ENCODE data around the gene TEDC2. TPM values are rescaled to one million over a fixed set of nuclear protein-coding genes. Genes with fewer than 3 reads are reported as not detected.

Gene TEDC2
- total and polyA plus RNA-seq, 9 of the 15 experiments (the other 6 are each of a cell fraction or from before 2014, with no cell fraction given) = 0.75 to 57.0 (median 17.6) TPM

- Histone ChIP-seq H3K4me2 (ENCODE audit: insufficient read depth, low read length) (no peak overlapping the region), H3K27me3 (ENCODE audit: control insufficient read depth in 2 of 2, insufficient read depth in 2 of 2, low read length in 2 of 2) (no peaks in the 10 kb centered on the region), H4K20me1 (replicated peaks; ENCODE audit: control insufficient read depth, insufficient read depth, low read length) (peaks cover 5% of the 10 kb centered on the region; the same call in 1 of the 2 replicates), H3K27ac (ENCODE audit: extremely low read depth, low read depth, low read length) (no peak overlapping the region), H3K9ac (ENCODE audit: insufficient read depth in 1 of 2, low read depth in 2 of 2, low read length in 2 of 2) (peak overlapping the region in 1 of 2 experiments; percentile 74; a peak in 1 of 4 replicates), H2AFZ (ENCODE audit: low read depth, low read length) (no peak overlapping the region), H3K4me1 (replicated peaks in 1 of 2; ENCODE audit: control insufficient read depth in 2 of 2, insufficient read depth in 2 of 2, low read length in 2 of 2) (peaks cover 13 to 51% of the 10 kb centered on the region in 2 experiments), H3K79me2 (ENCODE audit: control insufficient read depth, insufficient read depth, low read length) (peaks cover 49% of the 10 kb centered on the region), H3K9me3 (replicated peaks; ENCODE audit: control insufficient read depth, insufficient read depth, low read depth, low read length) (no peaks in the 10 kb centered on the region), H3K9me1 (ENCODE audit: control insufficient read depth, insufficient read depth, low read length) (no peaks in the 10 kb centered on the region), H3K4me3 (no peak overlapping the region), H3K36me3 (ENCODE audit: control insufficient read depth, insufficient read depth, low read length) (peaks cover 33% of the 10 kb centered on the region; the same call in 2 of the 3 replicates)
- FAIRE-seq (no peak), DNase-seq (ENCODE audit: extremely low read depth in 1 of 4, low spot score in 3 of 4) (no peak), ATAC-seq (no peak)
- TF ChIP-seq ZSCAN29 (IDR thresholded peaks at IDR 0.05) (no peak), RFX1 (IDR thresholded peaks at IDR 0.05) (no peak), NFIX (CRISPR knock-in tag; IDR thresholded peaks at IDR 0.05; ENCODE audit: low read depth) (no peak), NBN (IDR thresholded peaks at IDR 0.05; ENCODE audit: low read depth) (no peak)
- CTCF ChIA-PET (ENCODE audit: low intra/inter-chr PET ratio) = no interaction called here
- BruUV-seq (replicated peaks) = no TSS peak
- 92% methylated on average over 16 of the region's 16 CpGs for WGBS (ENCODE audit: insufficient coverage, low coverage, missing lambda C conversion rate)
- in situ Hi-C loops (cut with MboI) (no loop called here), intact Hi-C loops (cut with micrococcal nuclease) (no loop called here)
- POLR2A ChIA-PET = interaction anchor here (0.6 to 2.4 kb wide), 3 partner anchors 10 to 26 kb away, joined by 3 to 8 read pairs (median 3); no protein-coding TSS in a partner anchor
These were observed 29.7 kb downstream of the TEDC2 start for GRCh38 chr16:2489581-2489980.

- Histone ChIP-seq H3K9me1 (ENCODE audit: control insufficient read depth, insufficient read depth, low read length) (no peaks in the 10 kb centered on the region), H2AFZ (ENCODE audit: low read depth, low read length) (no peak overlapping the region), H3K79me2 (ENCODE audit: control insufficient read depth, insufficient read depth, low read length) (peaks cover 41% of the 10 kb centered on the region), H3K27ac (ENCODE audit: extremely low read depth, low read depth, low read length) (no peak overlapping the region; the same call in 2 of the 3 replicates), H3K4me1 (replicated peaks in 1 of 2; ENCODE audit: control insufficient read depth in 2 of 2, insufficient read depth in 2 of 2, low read length in 2 of 2) (peaks cover 7 to 45% of the 10 kb centered on the region in 2 experiments), H3K4me3 (no peak overlapping the region), H3K9me3 (replicated peaks; ENCODE audit: control insufficient read depth, insufficient read depth, low read depth, low read length) (no peaks in the 10 kb centered on the region), H3K27me3 (ENCODE audit: control insufficient read depth in 2 of 2, insufficient read depth in 2 of 2, low read length in 2 of 2) (no peaks in the 10 kb centered on the region), H4K20me1 (replicated peaks; ENCODE audit: control insufficient read depth, insufficient read depth, low read length) (peaks cover 2% of the 10 kb centered on the region; the same call in 1 of the 2 replicates), H3K9ac (ENCODE audit: insufficient read depth in 1 of 2, low read depth in 2 of 2, low read length in 2 of 2) (peak overlapping the region in 1 of 2 experiments; percentile 74; a peak in 2 of 4 replicates), H3K36me3 (ENCODE audit: control insufficient read depth, insufficient read depth, low read length) (peaks cover 29% of the 10 kb centered on the region; the same call in 2 of the 3 replicates), H3K4me2 (ENCODE audit: insufficient read depth, low read length) (no peak overlapping the region)
- no peak for ATAC-seq
- DNase-seq (ENCODE audit: extremely low read depth in 1 of 4, low spot score in 3 of 4) = no peak
- no TSS peak for BruUV-seq (replicated peaks)
- intact Hi-C loops (cut with micrococcal nuclease) (no loop called here), in situ Hi-C loops (cut with MboI) (no loop called here)
- WGBS (ENCODE audit: insufficient coverage, low coverage, missing lambda C conversion rate) = 89% methylated on average over 20 of the region's 23 CpGs
- ChIA-PET CTCF (ENCODE audit: low intra/inter-chr PET ratio) (no interaction called here), POLR2A (no interaction called here)
- FAIRE-seq = no peak
- no peak for TF ChIP-seq STAT6 (CRISPR knock-in tag; IDR thresholded peaks at IDR 0.05)
- TF ChIP-seq DDX20 (tag; IDR thresholded peaks at IDR 0.05; ENCODE audit: low read depth) = no peak
- TF ChIP-seq NCOA4 (IDR thresholded peaks at IDR 0.05; ENCODE audit: partially characterized antibody) = no peak
- TF ChIP-seq ZFP1 (CRISPR knock-in tag; IDR thresholded peaks at IDR 0.05) = no peak
- TF ChIP-seq GMEB1 (CRISPR knock-in tag; IDR thresholded peaks at IDR 0.05) = no peak
- no peak for TF ChIP-seq SNRNP70 (optimal IDR thresholded peaks at IDR 0.05; ENCODE audit: low read depth, low read length)
- no peak for TF ChIP-seq ERF (CRISPR knock-in tag; IDR thresholded peaks at IDR 0.05)
These were observed 30.5 kb downstream of the TEDC2 start for GRCh38 chr16:2490190-2491105.

Measured in K562 (cell line).